ENCODE results near the gene BIRC3.
"Not testable (repeated sequence)": the region's sequence is repeated elsewhere in the genome, so short reads cannot be mapped to it uniquely, and the experiment has no call there.

The BIRC3 gene

DNA sequence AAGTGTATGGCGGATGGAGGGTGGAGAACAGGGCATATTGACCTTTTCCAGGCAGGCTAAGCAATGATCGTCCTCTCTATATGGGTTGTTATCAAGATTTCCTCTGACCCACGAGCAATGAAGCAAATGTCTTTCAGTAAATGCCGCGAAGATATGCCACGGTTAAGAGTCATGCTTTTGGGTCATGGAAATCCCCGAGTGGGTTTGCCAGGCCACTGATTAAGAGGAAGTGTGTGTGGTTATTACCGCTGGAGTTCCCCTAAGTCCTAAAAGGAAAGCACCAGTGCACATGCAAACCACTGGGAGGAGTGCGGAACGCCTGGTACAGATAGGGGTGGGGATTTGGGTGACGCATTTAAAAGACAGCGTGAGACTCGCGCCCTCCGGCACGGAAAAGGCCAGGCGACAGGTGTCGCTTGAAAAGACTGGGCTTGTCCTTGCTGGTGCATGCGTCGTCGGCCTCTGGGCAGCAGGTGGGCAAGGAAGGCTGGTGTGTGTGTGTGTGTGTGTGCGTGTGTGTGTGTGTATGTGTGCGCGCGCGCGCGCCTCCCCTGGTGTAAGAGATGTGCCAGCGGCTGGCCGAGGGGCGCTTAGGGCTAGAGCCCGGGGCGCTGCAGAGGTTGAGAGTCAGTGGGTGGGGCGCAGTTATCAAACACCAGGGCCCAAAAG is at the start of gene BIRC3:
Gene BIRC3 (plus strand): TSS at position 386 of the 669 bp plus-strand sequence. CDS start 7,026 bp downstream, outside the sequence.
- DNase-seq, result peak; percentile 88

DNA sequence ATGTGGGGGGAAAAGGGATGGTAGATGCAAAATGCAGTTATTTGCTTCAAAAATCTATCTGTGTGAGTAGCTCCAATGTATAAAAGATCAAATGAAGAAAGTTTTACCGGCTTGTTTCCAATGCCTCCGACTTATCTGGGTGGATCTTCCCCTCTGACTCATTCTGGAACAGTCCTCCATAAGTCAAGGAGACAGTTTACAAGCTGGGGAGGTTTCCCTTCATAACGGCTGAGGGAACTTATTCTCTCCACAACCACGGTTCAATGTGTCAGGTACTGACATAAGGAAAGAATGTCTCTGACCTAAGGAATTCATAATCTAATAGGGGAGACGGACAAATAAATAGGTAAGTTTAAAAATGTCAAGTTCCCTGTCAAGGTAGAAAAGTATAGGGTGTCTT is 49.7 kb upstream of the BIRC3 start:
- DNase-seq, result no peak

DNA sequence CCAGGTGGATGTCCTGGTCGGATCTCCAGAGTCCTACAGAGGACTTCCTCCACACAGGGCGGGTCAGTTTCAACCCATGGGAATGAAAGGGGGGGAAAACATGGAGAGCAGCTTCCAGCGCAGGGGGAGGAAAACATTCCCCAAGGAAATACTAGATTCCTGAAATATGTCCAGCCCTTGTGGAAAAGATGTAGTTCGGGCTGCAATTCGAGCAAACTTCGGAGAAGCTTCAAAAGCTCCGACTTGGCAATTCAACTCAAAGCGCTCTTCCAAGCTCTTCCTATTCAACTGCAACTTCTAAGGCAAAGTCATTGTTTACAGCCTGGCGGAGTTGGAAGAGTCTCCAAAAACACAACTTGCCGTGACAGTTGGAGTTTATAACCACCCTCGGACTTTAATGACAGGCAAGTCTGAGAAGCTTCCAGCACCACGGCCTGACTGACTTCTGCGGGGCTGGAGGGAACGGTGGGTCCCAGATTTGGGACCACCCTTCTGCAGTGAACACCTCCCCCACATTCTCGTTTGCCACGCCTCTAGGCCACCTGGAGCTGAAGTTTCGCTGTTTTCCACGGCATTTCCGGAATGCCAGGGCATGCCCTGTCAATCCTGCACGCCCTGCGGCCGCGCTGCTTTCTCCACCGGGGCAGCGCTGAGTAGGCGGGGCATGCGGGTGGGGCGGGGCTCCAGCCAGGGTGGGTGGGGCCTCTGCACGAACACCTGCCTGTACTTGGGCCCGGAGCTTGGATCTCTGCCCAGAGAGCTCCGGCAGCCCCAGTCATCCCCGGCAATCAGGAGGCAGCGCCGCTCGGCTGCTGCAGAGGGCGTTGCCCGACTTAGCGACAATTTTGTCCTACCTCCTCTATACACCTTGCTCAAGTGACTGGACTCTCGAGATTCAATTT is 49.0 kb upstream of the BIRC3 start:
- DNase-seq, result peak; percentile 76

DNA sequence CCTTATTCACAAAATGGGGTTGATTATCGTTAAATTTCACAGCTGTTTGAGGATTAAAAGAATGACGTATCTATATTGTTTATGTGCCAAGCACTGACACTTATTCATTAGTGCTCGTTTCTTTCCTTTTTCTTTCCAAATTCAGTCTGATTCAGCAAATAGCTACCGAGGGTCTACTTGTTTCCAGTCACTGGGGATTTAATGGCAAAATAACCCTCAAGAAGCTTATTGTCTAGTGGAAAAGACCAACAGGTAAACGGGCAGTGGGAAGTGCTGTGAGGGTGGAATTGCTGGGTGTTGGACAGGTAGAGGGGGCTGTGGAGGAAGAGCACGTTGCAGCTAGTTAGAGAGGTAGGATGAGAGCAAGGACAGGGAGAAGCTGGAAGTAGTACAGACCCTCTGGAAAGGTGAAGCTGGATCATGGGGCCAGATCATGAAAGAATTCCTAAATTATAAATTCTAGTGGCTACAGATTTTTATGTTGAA is 48.3 kb upstream of the BIRC3 start:
- no peak for DNase-seq

DNA sequence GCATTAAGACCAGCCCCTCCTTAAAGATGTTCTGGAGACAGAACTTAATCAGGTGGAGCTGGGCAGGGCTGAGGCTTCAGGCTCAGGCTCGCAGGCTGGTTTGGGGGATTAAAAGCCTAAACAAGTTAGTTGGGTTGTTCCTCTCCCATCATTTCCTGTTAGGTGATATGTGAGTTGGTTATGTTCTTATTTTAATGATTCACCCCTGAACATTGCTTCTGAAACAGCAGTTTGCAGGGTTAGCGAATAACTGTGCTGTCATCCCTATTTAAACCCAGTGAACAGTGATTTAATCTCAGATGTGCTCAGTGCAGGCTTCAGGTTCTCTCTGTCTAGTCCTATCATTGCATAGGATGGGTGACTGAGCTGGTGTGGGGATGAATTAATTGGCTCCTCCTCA is 47.4 kb upstream of the BIRC3 start:
- no peak for DNase-seq

DNA sequence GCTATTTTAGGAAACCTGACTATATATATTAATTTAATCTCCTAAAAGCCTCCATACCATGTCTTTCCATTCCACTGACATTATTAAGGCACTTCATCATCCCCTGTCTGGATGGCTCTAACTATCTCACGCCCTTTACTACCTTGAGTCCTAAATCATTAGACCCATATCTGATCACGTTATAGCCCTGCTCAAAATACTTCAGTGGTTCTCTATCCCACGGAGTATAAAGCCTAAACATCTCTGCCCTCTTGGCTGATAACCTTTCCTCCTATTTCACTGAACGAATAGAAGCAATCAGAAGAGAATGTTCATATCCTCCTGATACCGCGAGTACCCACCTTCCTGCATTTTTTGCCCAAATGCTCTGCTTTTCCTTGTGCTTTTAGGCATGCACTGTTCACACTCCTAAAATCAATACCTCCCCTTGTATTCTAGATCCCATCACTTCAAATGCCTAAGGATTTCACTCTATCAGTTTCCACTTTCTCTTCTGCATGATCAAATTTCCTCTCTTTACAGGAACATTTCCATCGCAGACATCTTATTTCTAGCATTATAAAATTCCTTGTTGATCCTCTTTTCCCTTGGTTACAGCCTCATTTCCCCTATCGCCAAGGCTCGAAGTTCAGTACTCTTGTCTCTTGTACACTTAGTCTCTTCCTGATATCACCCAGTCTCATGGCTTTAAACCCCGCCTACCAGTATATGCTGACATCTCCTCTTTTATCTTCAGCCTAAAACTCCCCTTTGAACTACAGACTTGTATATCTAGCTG is 45.0 kb upstream of the BIRC3 start:
- DNase-seq, result no peak

DNA sequence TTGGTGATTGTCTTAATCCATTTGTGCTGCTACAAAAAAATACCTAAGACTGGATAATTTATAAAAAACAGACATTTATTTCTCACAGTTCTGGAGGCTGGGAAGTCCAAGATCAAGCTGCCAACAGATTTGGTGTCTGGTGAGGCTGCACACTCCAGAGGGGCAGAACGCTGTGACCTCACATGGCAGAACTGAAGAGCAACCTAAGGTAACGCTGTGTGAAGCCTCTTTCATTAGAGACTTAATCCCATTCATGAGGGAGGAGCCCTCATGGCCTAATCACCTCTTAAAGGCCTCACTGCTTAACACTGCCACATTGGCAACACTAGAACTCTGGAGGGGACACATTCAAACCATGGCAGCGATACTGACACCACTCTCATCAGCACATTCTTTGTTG is 42.7 kb upstream of the BIRC3 start:
- DNase-seq, result no peak

DNA sequence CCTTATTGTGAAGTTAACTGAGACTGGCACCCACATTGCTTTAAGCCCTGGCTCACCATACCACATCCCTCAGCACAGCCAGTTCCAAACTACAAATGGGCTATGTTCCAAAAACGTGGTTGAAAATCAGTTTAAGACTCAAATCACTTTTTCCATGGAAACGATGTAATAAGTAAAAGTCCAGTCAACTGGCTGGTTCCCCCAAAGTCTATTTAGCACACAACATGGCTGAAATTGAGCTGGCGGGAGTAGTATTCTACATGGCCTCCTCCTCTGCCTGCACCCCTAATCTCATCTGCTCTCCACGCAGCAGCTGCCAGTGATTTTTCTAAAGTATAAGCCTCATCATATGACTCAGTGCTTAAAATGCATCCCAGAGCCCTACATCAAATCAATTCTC is 40.9 kb upstream of the BIRC3 start:
- DNase-seq, result no peak

DNA sequence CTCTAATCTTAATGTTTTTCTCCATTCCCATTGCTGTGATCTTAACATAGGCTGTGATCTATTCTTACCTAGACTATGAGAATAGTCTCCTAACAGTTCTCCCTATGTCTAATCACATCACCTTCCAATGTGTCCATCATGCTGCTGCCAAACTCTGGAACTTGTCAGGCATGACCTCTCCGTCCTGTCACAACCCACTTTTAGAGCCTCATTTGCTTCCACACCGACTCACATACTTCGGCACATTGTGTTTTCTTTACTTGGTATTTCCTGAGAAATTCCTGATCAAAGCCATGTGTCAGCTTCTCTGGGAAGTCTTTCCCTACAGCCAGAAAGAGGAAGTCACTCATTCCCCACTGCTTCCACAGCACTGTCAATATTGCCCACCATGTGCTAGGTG is 40.5 kb upstream of the BIRC3 start:
- no peak for DNase-seq

DNA sequence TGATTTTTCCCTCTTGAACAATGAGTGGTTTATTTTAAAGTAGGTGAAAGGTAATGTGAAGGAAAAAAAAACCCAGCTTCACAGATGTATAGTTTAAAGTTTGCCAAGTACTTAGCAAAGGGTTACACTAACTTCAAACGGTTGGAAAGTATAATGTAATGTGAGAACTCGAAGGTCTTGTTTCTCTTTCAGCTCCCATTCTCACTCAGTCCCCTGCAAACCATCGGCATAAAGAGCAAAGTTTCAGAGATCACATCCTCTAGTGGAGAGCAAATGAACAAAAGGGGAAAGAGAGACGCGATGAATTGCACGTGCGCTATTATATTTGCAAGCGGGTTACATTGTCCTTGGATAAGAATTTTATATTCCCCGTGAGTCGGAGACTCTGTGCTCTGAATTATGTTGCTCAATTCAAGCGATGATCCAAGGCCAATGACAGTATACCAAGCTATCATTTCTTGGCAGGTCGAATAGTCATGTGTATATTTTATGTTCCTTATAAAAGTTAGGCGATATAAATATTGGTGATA is 37.6 kb upstream of the BIRC3 start:
- no peak for DNase-seq

DNA sequence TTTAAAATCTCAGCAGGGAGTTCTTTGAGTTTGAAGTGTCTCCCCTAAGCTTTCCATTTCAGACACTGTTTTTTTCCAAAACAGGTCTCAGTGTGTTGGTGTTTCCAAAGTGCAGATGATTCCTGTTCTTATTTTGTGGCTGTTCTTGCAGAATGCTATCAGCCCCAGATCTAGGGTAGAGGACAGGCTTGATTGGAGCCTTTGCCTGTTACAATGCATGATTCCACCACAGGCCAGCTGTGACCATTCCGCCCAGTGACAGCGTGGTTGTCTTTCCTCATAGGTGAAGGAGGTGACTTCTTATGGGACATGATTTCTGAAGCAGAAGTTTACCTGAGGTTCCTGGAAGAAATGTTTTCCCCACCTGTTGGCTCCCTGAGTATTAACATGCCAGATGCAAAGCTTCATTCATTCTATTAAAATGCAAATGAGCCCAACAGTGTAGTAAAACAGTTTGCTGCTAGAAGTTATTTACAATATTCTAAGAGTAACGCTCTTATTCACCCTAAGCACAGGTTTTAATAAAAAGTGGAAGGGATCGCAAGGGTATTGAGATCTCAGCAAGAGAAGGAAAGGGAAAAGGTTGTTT is 36.9 kb upstream of the BIRC3 start:
- DNase-seq, result no peak

DNA sequence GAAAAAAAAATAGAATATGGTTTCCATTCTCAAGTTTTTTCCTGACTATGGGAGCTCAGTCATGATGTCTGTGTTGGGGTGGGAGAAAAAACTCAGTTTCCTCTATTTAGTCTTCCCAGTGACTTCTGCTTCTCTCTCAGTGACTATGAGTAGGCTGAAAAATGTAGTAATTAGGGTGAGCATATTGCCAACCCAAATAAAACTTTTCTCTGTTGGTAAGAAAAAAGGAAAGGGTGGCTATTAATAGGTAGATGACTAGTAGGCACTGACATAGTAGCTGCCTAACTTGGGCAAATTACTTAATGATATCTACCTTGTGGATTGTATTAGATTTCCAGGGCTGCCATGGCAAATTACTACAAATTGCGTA is 34.2 kb upstream of the BIRC3 start:
- no peak for DNase-seq

DNA sequence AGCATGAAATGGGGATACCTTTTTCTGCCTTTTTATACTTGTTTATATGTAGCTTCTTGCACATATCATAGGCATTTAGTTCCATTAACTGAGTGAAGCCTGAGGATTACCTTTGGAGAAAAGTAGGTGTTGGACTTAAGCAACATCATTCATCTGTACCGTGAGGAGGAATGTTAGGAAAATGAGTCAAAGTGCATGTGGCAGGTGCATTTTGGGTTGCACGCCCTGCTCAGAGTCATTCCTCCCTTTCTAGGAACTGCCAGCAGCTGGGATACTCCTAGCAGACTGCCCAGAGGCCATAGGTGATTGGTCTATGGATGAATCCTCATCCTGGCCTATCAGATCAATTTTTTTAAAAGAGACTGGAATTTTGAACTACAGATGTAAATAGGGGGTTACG is 33.3 kb upstream of the BIRC3 start:
- no peak for DNase-seq

DNA sequence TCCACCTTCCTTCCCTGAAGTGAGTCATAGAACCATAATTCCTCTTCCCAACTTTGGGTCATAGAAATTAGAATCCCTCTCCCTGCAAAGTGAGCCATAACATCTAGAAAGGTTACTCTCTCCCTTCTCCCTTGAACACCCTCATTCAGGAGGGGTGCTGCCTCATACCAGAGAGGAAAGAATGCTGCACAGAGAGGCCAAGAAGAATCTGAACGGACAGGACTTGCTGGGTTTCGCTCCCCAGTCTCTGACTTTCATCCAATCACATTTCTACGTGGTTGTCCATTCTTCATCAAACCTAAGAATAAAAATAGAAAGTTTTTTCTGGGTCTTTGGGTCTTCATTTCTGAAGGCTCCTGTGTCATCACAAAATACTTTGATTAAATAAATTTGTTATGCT is 31.0 kb upstream of the BIRC3 start:
- DNase-seq, result no peak

DNA sequence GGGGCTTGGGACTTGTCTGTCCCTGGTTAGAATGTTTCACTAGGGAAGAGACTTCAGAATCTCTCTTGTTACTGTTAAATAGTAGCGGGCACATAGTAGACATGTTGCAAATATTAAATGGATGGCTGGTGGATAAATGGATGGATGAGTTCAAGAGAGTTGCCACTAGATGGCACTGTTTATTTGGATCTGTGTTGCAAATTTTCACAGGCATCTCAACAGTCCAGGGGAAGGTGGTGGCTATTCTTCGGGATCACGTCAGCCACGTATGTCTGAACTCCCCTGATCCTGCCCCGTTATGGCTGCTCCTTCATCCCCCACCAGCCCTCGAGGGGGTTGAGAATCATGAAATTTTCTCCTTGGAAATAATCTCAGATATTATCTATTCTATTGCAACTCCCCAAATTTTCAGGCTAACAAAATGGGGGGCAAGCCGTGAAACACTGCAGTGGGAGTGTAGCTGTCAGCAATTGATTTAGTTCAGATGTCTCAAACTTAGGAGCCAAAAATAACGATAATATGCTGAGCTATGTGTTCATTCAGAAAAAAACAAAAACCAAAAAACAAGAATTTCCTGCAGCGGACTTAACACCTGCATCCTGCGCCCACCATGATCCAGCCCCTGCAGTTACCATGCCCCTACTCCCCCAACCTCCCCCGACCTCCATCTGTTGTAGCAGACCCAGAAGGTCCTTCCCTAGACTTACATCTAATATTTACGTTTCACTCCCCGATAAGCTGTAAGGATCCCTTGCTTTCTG is 29.1 kb upstream of the BIRC3 start:
- no peak for DNase-seq

DNA sequence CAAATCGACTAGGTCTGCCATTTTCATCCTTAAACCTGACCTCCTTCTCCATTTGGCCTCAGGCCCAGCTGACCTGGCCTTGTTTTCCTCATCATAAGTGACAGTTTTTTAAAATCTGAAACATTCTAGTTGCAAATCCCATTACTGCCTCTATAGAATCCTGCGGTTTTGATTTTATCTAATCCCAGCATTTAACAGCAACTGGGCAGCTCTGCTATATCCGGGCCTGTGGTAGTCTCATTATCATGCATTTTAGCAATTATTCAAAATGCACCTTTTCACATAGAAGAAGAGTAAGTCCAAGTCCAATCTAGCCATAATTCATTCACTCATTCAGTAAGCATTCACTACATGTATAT is 28.6 kb upstream of the BIRC3 start:
- DNase-seq, result no peak

DNA sequence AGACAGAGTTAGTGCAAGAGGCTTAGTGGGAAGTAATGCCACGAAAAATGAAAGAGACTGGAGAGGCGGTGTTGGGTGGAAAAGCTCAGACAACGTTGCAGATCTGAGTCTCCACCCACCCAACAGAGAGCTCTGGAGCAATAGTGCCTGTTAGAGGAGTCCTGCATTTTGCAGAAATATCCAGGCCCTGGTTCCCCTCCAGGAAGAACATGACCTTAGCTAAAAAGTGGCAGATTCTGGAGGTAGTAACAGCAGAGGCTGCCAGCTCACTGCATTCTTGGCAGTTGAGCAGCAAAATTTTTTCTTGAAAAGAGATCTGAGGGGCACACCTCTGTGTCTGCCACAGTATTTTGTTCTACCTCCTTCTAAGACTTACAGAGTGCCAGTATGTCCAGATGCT is 27.7 kb upstream of the BIRC3 start:
- DNase-seq, result no peak

DNA sequence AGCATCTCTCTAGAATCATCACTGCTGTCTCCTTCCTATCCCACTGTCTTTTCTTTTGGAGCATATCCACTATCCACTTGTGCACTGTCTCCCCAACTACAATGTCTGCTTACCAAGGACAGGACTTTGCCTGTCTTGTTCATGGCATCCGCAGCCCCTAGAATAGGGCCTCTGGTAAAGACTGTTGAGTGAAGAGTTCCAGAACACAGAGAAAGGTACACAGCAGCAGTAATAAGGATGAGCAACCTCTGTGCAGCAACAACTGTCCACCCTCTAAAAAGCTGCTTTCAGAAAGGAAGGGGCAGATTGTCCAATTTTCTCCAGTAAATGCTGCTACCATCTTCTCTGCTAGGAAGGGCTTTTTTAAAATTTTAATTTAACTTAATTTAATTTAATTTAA is 25.5 kb upstream of the BIRC3 start:
- no peak for DNase-seq

DNA sequence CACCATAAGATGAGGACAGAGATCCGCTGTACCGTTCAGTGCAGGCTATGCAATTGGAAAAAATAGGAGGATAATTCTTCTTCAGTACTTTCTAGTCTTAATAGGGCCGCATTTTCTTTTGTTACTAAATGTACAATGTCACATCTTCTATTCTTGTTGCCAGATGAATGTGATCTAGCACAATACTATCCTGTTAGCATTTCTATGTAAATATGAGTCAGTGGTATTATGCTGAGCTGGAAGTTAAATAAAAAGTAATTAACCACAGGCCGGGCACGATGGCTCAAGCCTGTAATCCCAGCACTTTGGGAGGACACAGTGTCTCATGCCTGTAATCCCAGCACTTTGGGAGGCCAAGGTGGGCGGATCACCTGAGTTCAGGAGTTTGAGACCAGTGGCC is 24.4 kb upstream of the BIRC3 start:
- DNase-seq, result no peak

DNA sequence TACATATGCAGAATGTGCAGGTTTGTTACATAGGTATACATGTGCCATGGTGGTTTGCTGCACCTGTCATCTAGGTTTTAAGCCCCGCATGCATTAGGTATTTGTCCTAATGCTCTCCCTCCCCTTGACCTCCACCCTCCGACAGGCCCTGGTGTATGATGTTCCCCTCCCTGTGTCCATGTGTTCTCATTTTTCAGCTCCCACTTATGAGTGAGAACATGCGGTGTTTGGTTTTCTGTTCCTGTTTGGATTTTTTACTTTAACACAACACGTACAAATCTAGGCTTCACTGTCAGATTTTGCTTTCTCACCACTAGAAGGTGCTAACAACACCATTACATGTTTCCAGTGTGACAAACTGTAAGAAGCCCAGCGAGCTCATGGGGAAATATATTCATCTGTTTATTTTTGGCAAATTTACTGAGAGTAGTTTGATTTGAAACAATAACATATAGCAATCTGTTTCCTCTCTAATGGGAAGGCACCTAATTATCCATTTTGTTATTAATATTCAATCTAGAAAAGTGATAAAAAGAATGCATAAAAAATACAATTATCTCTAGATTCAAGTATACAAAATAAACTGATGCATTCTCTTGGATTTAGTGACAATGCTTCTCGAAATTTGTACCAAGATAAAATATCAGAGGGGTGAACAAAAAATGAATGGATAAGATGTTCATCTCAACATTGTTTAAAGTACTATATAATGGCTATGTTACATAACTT is 23.2 kb upstream of the BIRC3 start:
- no peak for DNase-seq

DNA sequence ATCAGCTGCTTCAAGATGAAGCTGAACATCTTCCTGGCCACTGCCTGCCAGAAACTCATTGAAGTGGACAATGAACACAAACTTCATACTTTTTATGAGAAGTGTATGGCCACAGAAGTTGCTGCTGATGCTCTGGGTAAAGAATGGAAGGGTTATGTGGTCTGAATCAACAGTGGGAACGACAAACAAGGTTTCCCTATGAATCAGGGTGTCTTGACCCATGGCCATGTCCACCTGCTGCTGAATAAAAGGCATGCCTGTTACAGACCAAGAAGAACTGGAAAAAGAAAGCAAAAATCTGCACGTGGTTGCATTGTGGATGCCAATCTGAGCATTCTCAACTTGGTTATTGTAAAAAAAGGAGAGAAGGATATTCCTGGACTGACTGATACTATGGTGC is 22.2 kb upstream of the BIRC3 start:
- no peak for DNase-seq

DNA sequence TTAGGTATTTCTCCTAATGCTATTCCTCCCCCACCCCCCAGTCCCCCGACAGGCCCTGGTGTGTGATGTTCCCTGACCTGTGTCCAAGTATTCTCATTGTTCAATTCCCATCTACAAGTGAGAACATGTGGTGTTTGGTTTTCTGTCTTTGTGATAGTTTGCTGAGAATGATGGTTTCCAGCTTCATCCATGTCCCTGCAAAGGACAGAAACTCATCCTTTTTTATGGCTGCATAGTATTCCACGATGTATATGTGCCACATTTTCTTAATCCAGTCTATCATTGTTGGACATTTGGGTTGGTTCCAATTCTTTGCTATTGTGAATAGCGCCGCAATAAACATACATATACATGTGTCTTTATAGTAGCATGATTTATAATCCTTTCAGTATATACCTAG is 20.5 kb upstream of the BIRC3 start:
- DNase-seq, result not testable (repeated sequence)
